Hepatocyte (in vitro differentiated cells): ENCODE results near the gene CNTNAP2.

ENCODE experiments used
- CTCF ChIP-seq: fragments of 200-600 bp; sonication (generic); IDR thresholded peaks from 2 replicates; pipeline ENCODE4 v1.5.1; 2016; ENCODE audit warnings: antibody characterized with exemption, mild to moderate bottlenecking; ENCODE audit not compliant: poor library complexity
- EZH2 ChIP-seq: fragments of 200-600 bp; sonication (generic); IDR thresholded peaks from 2 replicates; pipeline ENCODE4 v1.6.1; 2016; ENCODE audit warnings: antibody characterized with exemption, mild to moderate bottlenecking, borderline replicate concordance

GRCh38 chr7:147265528-147265927 lies 1148.9 kb downstream of the CNTNAP2 start:
- TF ChIP-seq EZH2 (no peak), CTCF (no peak)
